Upper lobe of left lung (tissue), 4 donors: ENCODE data around the gene KCNRG.

Experiments used
- EP300 ChIP-seq, 4 donors: sonication (generic); formaldehyde crosslinking; IDR thresholded peaks; one replicate each; pipeline ENCODE4 v1.5.1; 2017; ENCODE audit warnings: antibody characterized with exemption in 4 of 4, control low read depth in 2 of 4
- POLR2A ChIP-seq, 4 donors: fragments of 450-650 bp; IDR thresholded peaks; one replicate each; pipeline ENCODE4 v1.5.1; 2016 to 2017; ENCODE audit warnings: antibody characterized with exemption in 4 of 4, mild to moderate bottlenecking in 2 of 4
- POLR2AphosphoS5 ChIP-seq, 2 donors: sonication (generic); formaldehyde crosslinking; IDR thresholded peaks; one replicate each; pipeline ENCODE4 v1.5.1; 2017; ENCODE audit warnings: antibody characterized with exemption in 2 of 2
- TF ChIP-seq, protein P1 (sequence below), 6 experiments: fragments of 450-650 bp in 4 of 6; fragments of 200-600 bp in 2 of 6; sonication (generic) in 2 of 6; IDR thresholded peaks; one replicate each; pipeline ENCODE4 v1.5.1; 2016 to 2019; ENCODE audit warnings: antibody characterized with exemption in 6 of 6

DNA sequence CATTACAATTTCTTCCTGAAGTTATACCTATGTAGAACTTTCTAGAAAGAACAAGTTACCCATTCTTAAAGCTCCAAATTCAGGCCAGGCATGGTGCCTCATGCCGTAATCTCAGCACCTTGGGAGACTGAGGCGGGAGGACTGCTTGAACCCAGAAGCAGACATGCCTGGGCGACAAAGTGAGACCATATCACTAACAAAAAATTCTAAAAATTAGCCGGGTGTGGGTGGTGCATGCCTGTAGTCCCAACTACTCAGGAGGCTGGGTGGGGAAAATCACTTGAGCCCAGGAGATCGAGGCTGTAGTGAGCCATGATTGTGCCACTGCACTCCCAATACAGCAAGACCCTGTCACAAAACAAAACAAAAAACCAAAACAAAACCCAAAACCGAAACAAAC, 23.0 kb downstream of the KCNRG start:
- TF ChIP-seq EP300 (IDR thresholded peaks at IDR 0.05) = no peak
- TF ChIP-seq, protein P1, sequence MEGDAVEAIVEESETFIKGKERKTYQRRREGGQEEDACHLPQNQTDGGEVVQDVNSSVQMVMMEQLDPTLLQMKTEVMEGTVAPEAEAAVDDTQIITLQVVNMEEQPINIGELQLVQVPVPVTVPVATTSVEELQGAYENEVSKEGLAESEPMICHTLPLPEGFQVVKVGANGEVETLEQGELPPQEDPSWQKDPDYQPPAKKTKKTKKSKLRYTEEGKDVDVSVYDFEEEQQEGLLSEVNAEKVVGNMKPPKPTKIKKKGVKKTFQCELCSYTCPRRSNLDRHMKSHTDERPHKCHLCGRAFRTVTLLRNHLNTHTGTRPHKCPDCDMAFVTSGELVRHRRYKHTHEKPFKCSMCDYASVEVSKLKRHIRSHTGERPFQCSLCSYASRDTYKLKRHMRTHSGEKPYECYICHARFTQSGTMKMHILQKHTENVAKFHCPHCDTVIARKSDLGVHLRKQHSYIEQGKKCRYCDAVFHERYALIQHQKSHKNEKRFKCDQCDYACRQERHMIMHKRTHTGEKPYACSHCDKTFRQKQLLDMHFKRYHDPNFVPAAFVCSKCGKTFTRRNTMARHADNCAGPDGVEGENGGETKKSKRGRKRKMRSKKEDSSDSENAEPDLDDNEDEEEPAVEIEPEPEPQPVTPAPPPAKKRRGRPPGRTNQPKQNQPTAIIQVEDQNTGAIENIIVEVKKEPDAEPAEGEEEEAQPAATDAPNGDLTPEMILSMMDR (IDR thresholded peaks at IDR 0.05) = no peak
- no peak for TF ChIP-seq POLR2AphosphoS5 (IDR thresholded peaks at IDR 0.05)
- TF ChIP-seq POLR2A (IDR thresholded peaks at IDR 0.05) = no peak
